HG02885 (cell line): ENCODE data around the gene GEMIN5.
A peak's percentile ranks its signal among the peaks of the same experiment; 100 is the strongest.

ENCODE experiments used
- ATAC-seq: cut with Tn5 transposase; IDR thresholded peaks from one replicate; pipeline ENCODE4 v1.9.1; 2021; ENCODE audit warnings: mild to moderate bottlenecking; ENCODE audit not compliant: unreplicated experiment, poor library complexity

Gene GEMIN5

GRCh38 chr5:154850255-154851062 is 87.6 kb downstream of the GEMIN5 start, which contains the start of gene FAXDC2:
Gene FAXDC2 (minus strand): TSS chr5:154850603. CDS start chr5:154838178, 12,425 bp downstream.
- peak; percentile 73 for ATAC-seq

GRCh38 chr5:154849791-154850201 is 88.2 kb downstream of the GEMIN5 start:
- peak; percentile 9 for ATAC-seq

GRCh38 chr5:154849264-154849785 is 88.7 kb downstream of the GEMIN5 start:
- ATAC-seq: no peak

- ATAC-seq: no peak
These were observed 93.2 kb downstream of the GEMIN5 start for GRCh38 chr5:154844809-154845208.

- no peak for ATAC-seq
These were observed 95.1 kb downstream of the GEMIN5 start for GRCh38 chr5:154842689-154843530.

- ATAC-seq: no peak
These were observed 96.7 kb downstream of the GEMIN5 start for GRCh38 chr5:154841273-154841661.

- ATAC-seq: no peak
These were observed 97.4 kb downstream of the GEMIN5 start for GRCh38 chr5:154840435-154841272.
